Stomach (tissue), 4 donors: Measurements from ENCODE around the gene PASD1.

Source experiments
- POLR2A ChIP-seq, 4 donors: fragments of 450-650 bp; IDR thresholded peaks; one replicate each; pipeline ENCODE4 v1.6.1; 2016; ENCODE audit warnings: antibody characterized with exemption in 4 of 4, control low read depth in 2 of 4, mild to moderate bottlenecking in 1 of 4, moderate library complexity in 1 of 4
- POLR2AphosphoS5 ChIP-seq, 3 donors: sonication (generic); formaldehyde crosslinking; IDR thresholded peaks; one replicate each; pipeline ENCODE4 v1.6.1; 2016; ENCODE audit warnings: antibody characterized with exemption in 3 of 3

DNA sequence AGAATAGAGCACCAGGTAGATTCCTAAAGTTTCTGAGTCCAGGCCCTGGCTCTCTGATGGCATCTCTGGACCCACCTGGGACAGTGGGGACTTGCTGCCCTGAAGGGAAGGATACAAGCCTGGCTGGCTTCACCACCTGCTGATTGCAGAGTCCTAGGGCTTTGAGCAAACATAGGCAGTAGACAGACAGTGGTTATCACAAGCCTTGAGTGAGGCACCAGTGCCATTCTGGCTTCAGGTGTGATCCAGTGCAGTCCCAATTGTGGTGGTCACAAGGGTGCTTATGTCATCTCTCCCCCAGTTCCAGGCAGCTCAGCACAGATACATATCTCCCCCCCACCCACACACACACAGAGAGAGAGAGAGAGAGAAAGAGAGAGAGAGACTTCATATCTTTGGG lies 125.2 kb downstream of the PASD1 start:
- TF ChIP-seq POLR2AphosphoS5 (IDR thresholded peaks at IDR 0.05) (no peak), POLR2A (IDR thresholded peaks at IDR 0.05) (no peak)
